Measurements from ENCODE around the gene AMMECR1. TPM values are rescaled to one million over a fixed set of nuclear protein-coding genes. Genes with fewer than 3 reads are reported as not detected.

Gene AMMECR1
- total and polyA plus RNA-seq, 2 of the 4 experiments (the other 2 are of a cell fraction): 7.0 to 11.3 TPM

- no peak overlapping the region for H3K27ac ChIP-seq (ENCODE audit: insufficient read depth, low read length)
- CTCF ChIA-PET: no interaction called here
These were observed 58.8 kb downstream of the AMMECR1 start for GRCh38 chrX:110259117-110259516.

More at GRCh38 chrX:110259117-110259516, 58.8 kb downstream of the AMMECR1 start:
- Histone ChIP-seq H3K9me3 (ENCODE audit: control insufficient read depth, insufficient read depth, low read length) (no peaks in the 10 kb centered on the region), H4K91ac (ENCODE audit: insufficient read depth, low read depth, low read length) (no peak overlapping the region), H3K14ac (replicated peaks; ENCODE audit: low read depth, low read length) (no peak overlapping the region; the same call in 1 of the 2 replicates), H3K4me2 (ENCODE audit: low read depth, low read length) (no peak overlapping the region), H3K9me1 (ENCODE audit: insufficient read depth, low read length) (no peaks in the 10 kb centered on the region), H2BK120ac (ENCODE audit: low read depth, low read length) (no peak overlapping the region), H4K5ac (ENCODE audit: low read depth, low read length) (no peak overlapping the region), H3K4me3 (ENCODE audit: insufficient read depth, low read depth, low read length) (no peak overlapping the region), H3K23ac (ENCODE audit: low read depth, low read length) (no peak overlapping the region), H3K4ac (ENCODE audit: low read depth, low read length) (no peak overlapping the region), H2AK9ac (replicated peaks; ENCODE audit: low read depth, low read length, poor library complexity) (no peak overlapping the region), H3K9ac (ENCODE audit: low read depth, low read length) (no peak overlapping the region), H3K27me3 (ENCODE audit: control insufficient read depth, insufficient read depth, low read length) (no peaks in the 10 kb centered on the region), H4K8ac (ENCODE audit: low read depth in 2 of 2, low read length in 2 of 2) (no peak overlapping the region), H3K18ac (ENCODE audit: low read depth, low read length) (no peak overlapping the region), H4K20me1 (ENCODE audit: insufficient read depth, low read length) (no peaks in the 10 kb centered on the region; the same call in 1 of the 2 replicates), H2BK20ac (ENCODE audit: low read depth, low read length) (no peak overlapping the region), H3K56ac (ENCODE audit: extremely low read depth, insufficient read depth, low read length) (no peak overlapping the region), H3K79me1 (ENCODE audit: low read depth in 1 of 2, low read length in 2 of 2) (peaks cover 7 to 9% of the 10 kb centered on the region in 2 experiments; a peak in 3 of 4 replicates), H2BK5ac (ENCODE audit: low read depth, low read length, poor library complexity, severe bottlenecking) (no peak overlapping the region), H2AFZ (replicated peaks; ENCODE audit: low read length, poor library complexity) (no peak overlapping the region), H3K36me3 (ENCODE audit: control insufficient read depth, insufficient read depth, low read length) (no peaks in the 10 kb centered on the region), H2AK5ac (ENCODE audit: low read depth, low read length) (no peak overlapping the region), H3K4me1 (ENCODE audit: control insufficient read depth, insufficient read depth, low read length) (no peaks in the 10 kb centered on the region), H2BK15ac (ENCODE audit: low read depth, low read length) (no peak overlapping the region)
- ATAC-seq (ENCODE audit: low read depth) (no peak), DNase-seq (no peak)
- BruUV-seq (replicated peaks): no TSS peak
- no peak for TF ChIP-seq USF2 (IDR thresholded peaks at IDR 0.05; ENCODE audit: low read depth, low read length)
- TF ChIP-seq BHLHE40 (IDR thresholded peaks at IDR 0.05; ENCODE audit: low read depth, low read length): no peak
- no peak for TF ChIP-seq FOS (IDR thresholded peaks at IDR 0.05; ENCODE audit: low read depth, low read length)
- TF ChIP-seq RCOR1 (IDR thresholded peaks at IDR 0.05; ENCODE audit: insufficient replicate concordance, low read length): no peak
- TF ChIP-seq, protein P1, sequence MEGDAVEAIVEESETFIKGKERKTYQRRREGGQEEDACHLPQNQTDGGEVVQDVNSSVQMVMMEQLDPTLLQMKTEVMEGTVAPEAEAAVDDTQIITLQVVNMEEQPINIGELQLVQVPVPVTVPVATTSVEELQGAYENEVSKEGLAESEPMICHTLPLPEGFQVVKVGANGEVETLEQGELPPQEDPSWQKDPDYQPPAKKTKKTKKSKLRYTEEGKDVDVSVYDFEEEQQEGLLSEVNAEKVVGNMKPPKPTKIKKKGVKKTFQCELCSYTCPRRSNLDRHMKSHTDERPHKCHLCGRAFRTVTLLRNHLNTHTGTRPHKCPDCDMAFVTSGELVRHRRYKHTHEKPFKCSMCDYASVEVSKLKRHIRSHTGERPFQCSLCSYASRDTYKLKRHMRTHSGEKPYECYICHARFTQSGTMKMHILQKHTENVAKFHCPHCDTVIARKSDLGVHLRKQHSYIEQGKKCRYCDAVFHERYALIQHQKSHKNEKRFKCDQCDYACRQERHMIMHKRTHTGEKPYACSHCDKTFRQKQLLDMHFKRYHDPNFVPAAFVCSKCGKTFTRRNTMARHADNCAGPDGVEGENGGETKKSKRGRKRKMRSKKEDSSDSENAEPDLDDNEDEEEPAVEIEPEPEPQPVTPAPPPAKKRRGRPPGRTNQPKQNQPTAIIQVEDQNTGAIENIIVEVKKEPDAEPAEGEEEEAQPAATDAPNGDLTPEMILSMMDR (conservative IDR thresholded peaks at IDR 0.05; ENCODE audit: low read depth, low read length): no peak
- TF ChIP-seq POLR2A (IDR thresholded peaks at IDR 0.05; ENCODE audit: low read depth, low read length): no peak
- no peak for TF ChIP-seq CHD1 (IDR thresholded peaks at IDR 0.05; ENCODE audit: low read depth, low read length)
- TF ChIP-seq MXI1 (IDR thresholded peaks at IDR 0.05; ENCODE audit: borderline replicate concordance, low read depth, low read length): no peak
- no peak for TF ChIP-seq CEBPB (IDR thresholded peaks at IDR 0.05; ENCODE audit: low read depth, low read length)
- WGBS, 2 experiments (ENCODE audit: extremely low coverage in 2 of 2, insufficient read length in 1 of 2): no CpG with 5 or more reads among the region's 1 CpG
- in situ Hi-C loops (cut with MboI; ENCODE audit: low sequenced_read_pairs): no loop called here
- dilution Hi-C loops (cut with HindIII; ENCODE audit: low sequenced_read_pairs, unreplicated experiment): no loop called here
- intact Hi-C loops (cut with micrococcal nuclease): no loop called here
- POLR2A ChIA-PET (ENCODE audit: unreplicated experiment): no interaction called here
